Sigmoid colon (tissue), 7 donors: Measurements from ENCODE around the gene NNT. TPM values are rescaled to one million over a fixed set of nuclear protein-coding genes. Genes with fewer than 3 reads are reported as not detected.

Experiments
- DNase-seq: peaks from one replicate; pipeline ENCODE4 v3.0.0-alpha.2; 2019
- H3K27ac ChIP-seq, 4 donors: fragments of 200-600 bp; sonication (generic); one replicate each; pipeline ENCODE4 v1.5.1; 2016 to 2019; ENCODE audit warnings: mild to moderate bottlenecking in 1 of 4
- H3K27me3 ChIP-seq, 3 donors: fragments of 200-600 bp; sonication (generic); one replicate each; pipeline ENCODE4 v1.5.1; 2019; ENCODE audit warnings: mild to moderate bottlenecking in 1 of 3
- H3K36me3 ChIP-seq, 4 donors: fragments of 200-600 bp; sonication (generic); one replicate each; pipeline ENCODE4 v1.5.1; 2016 to 2019
- H3K4me1 ChIP-seq, 4 donors: fragments of 200-600 bp; sonication (generic); one replicate each; pipeline ENCODE4 v1.5.1; 2017 to 2019
- H3K4me3 ChIP-seq, 4 donors: fragments of 200-600 bp; sonication (generic); one replicate each; pipeline ENCODE4 v1.5.1; 2017 to 2019; ENCODE audit warnings: mild to moderate bottlenecking in 2 of 4, moderate library complexity in 1 of 4
- H3K9me3 ChIP-seq, 4 donors: fragments of 200-600 bp in 3 of 4; sonication (generic) in 3 of 4; one replicate each; pipeline versions ENCODE4 v1.5.1 to v1.6.1; 2013 to 2019
- CTCF ChIP-seq, 4 experiments: fragments of 450-650 bp in 3 of 4; fragments of 200-600 bp in 1 of 4; IDR thresholded peaks; one replicate each; pipeline ENCODE4 v1.5.1; 2016 to 2019; ENCODE audit warnings: antibody characterized with exemption in 4 of 4, mild to moderate bottlenecking in 3 of 4, moderate library complexity in 2 of 4
- EP300 ChIP-seq, 4 donors: sonication (generic); formaldehyde crosslinking; IDR thresholded peaks; one replicate each; pipeline ENCODE4 v1.6.1; 2017; ENCODE audit warnings: antibody characterized with exemption in 4 of 4
- POLR2A ChIP-seq, 2 donors: fragments of 450-650 bp; IDR thresholded peaks; one replicate each; pipeline ENCODE4 v1.6.1; 2016; ENCODE audit warnings: antibody characterized with exemption in 2 of 2, mild to moderate bottlenecking in 2 of 2, moderate library complexity in 2 of 2
- POLR2AphosphoS5 ChIP-seq, 4 donors: sonication (generic); formaldehyde crosslinking; IDR thresholded peaks; one replicate each; pipeline ENCODE4 v1.6.1; 2017; ENCODE audit warnings: antibody characterized with exemption in 4 of 4
- WGBS, 2 donors: extraction: QIAGEN DNeasy Blood & Tissue Kit; methylation state at CpG; one replicate each; pipeline ENCODE4 v1.1.7; 2013; 5-methylcytosine and 5-hydroxymethylcytosine counted together
- intact Hi-C: fragments of 100-400 bp; cut with DNase I; formaldehyde crosslinking; loops from one replicate; pipeline ENCODE4 v1.15.1; 2023
- polyA plus RNA-seq, 3 donors: library from polyadenylated mRNA; stranded (reverse); fragments of 200-250 nt; gene quantifications; one replicate each; pipeline ENCODE4 v1.2.3, GENCODE V29; 2013
- total RNA-seq, 4 donors: library from RNA; depleted of rRNA; stranded (reverse); fragments of >200 nt; gene quantifications; one replicate each; pipeline ENCODE4 v1.1.0, GENCODE V29; 2016
- donor health status: healthy with polysubstance abuse.
- donor health status: Bipolar disorder and iron deficiency.
- donor health status: healthy.

Gene NNT
- total and polyA plus RNA-seq, 7 donors, result 15.7 to 80.3 (median 48.5) TPM

GRCh38 chr5:43699910-43700309, 96.9 kb downstream of the NNT start:
- no peak for DNase-seq

GRCh38 chr5:43700601-43701000, 97.6 kb downstream of the NNT start:
- no peak for DNase-seq
- Histone ChIP-seq H3K4me3 (no peak overlapping the region), H3K36me3 (peaks cover 0 to 19% (median 0%) of the 10 kb centered on the region in 4 donors), H3K9me3 (no peaks in the 10 kb centered on the region), H3K27ac (peak overlapping the region in 1 of 4 donors; percentile 21), H3K4me1 (peaks cover 0 to 30% (median 18%) of the 10 kb centered on the region in 4 donors), H3K27me3 (no peaks in the 10 kb centered on the region)
- no peak for TF ChIP-seq POLR2A (IDR thresholded peaks at IDR 0.05)
- TF ChIP-seq CTCF (IDR thresholded peaks at IDR 0.05), result no peak
- no peak for TF ChIP-seq EP300 (IDR thresholded peaks at IDR 0.05)
- TF ChIP-seq POLR2AphosphoS5 (IDR thresholded peaks at IDR 0.05), result no peak
- intact Hi-C loops, result no loop called here
- 82 to 88% methylated on average over 2 of the region's 2 CpGs for WGBS, 2 donors

More at GRCh38 chr5:43699910-43700309, 96.9 kb downstream of the NNT start:
- WGBS, 2 donors, result 91 to 92% methylated on average over 1 of the region's 1 CpG
- Histone ChIP-seq H3K27ac (peak overlapping the region in 1 of 4 donors; percentile 21), H3K9me3 (no peaks in the 10 kb centered on the region), H3K27me3 (no peaks in the 10 kb centered on the region), H3K36me3 (peaks cover 0 to 15% (median 0%) of the 10 kb centered on the region in 4 donors), H3K4me3 (no peak overlapping the region), H3K4me1 (peaks cover 0 to 30% (median 18%) of the 10 kb centered on the region in 4 donors)
- intact Hi-C loops, result no loop called here
- TF ChIP-seq CTCF (IDR thresholded peaks at IDR 0.05), result no peak
- no peak for TF ChIP-seq EP300 (IDR thresholded peaks at IDR 0.05)
- TF ChIP-seq POLR2A (IDR thresholded peaks at IDR 0.05), result no peak
- no peak for TF ChIP-seq POLR2AphosphoS5 (IDR thresholded peaks at IDR 0.05)

GRCh38 chr5:43701227-43701626, 98.2 kb downstream of the NNT start:
- Histone ChIP-seq H3K4me1 (peaks cover 0 to 30% (median 18%) of the 10 kb centered on the region in 4 donors), H3K36me3 (peaks cover 0 to 23% (median 0%) of the 10 kb centered on the region in 4 donors), H3K9me3 (no peaks in the 10 kb centered on the region), H3K27me3 (no peaks in the 10 kb centered on the region), H3K27ac (no peak overlapping the region), H3K4me3 (no peak overlapping the region)
- WGBS, 2 donors, result 93 to 98% methylated on average over 3 of the region's 3 CpGs
- no peak for DNase-seq
- intact Hi-C loops, result no loop called here
- TF ChIP-seq POLR2AphosphoS5 (IDR thresholded peaks at IDR 0.05) (no peak), CTCF (IDR thresholded peaks at IDR 0.05) (no peak), POLR2A (IDR thresholded peaks at IDR 0.05) (no peak), EP300 (IDR thresholded peaks at IDR 0.05) (no peak)

- intact Hi-C loops, result no loop called here
- no peak overlapping the region for H3K27ac ChIP-seq
- WGBS, 2 donors, result 97 to 99% methylated on average over 2 of the region's 2 CpGs
- H3K9me3 ChIP-seq, result no peaks in the 10 kb centered on the region
- H3K36me3 ChIP-seq, result peaks cover 0 to 23% (median 0%) of the 10 kb centered on the region in 4 donors
- TF ChIP-seq CTCF (IDR thresholded peaks at IDR 0.05) (no peak), POLR2AphosphoS5 (IDR thresholded peaks at IDR 0.05) (no peak), EP300 (IDR thresholded peaks at IDR 0.05) (no peak), POLR2A (IDR thresholded peaks at IDR 0.05) (no peak)
- H3K4me1 ChIP-seq, result peaks cover 0 to 30% (median 18%) of the 10 kb centered on the region in 4 donors
- no peak for DNase-seq
- H3K27me3 ChIP-seq, result no peaks in the 10 kb centered on the region
- no peak overlapping the region for H3K4me3 ChIP-seq
Measured at GRCh38 chr5:43702293-43702692, 99.3 kb downstream of the NNT start.

- 78 to 82% methylated on average over 3 of the region's 3 CpGs for WGBS, 2 donors
- DNase-seq, result no peak
- intact Hi-C loops, result no loop called here
- Histone ChIP-seq H3K27me3 (no peaks in the 10 kb centered on the region), H3K27ac (peak overlapping the region in 1 of 4 donors; percentile 4), H3K4me1 (peaks cover 0 to 30% (median 18%) of the 10 kb centered on the region in 4 donors), H3K36me3 (peaks cover 0 to 23% (median 0%) of the 10 kb centered on the region in 4 donors), H3K4me3 (no peak overlapping the region), H3K9me3 (no peaks in the 10 kb centered on the region)
- no peak for TF ChIP-seq EP300 (IDR thresholded peaks at IDR 0.05)
- TF ChIP-seq POLR2AphosphoS5 (IDR thresholded peaks at IDR 0.05), result peak in 1 of 4 donors; percentile 20
- TF ChIP-seq POLR2A (IDR thresholded peaks at IDR 0.05), result no peak
Measured at GRCh38 chr5:43702815-43703214, 99.8 kb downstream of the NNT start.
